Measurements from ENCODE around the gene DNAH6. TPM values are rescaled to one million over a fixed set of nuclear protein-coding genes. Genes with fewer than 3 reads are reported as not detected.

DNAH6 gene
- total and polyA plus RNA-seq, 2 of the 8 experiments (the other 6 are each of a cell fraction or from before 2014, with no cell fraction given), result 0.06 to 0.43 TPM

DNA sequence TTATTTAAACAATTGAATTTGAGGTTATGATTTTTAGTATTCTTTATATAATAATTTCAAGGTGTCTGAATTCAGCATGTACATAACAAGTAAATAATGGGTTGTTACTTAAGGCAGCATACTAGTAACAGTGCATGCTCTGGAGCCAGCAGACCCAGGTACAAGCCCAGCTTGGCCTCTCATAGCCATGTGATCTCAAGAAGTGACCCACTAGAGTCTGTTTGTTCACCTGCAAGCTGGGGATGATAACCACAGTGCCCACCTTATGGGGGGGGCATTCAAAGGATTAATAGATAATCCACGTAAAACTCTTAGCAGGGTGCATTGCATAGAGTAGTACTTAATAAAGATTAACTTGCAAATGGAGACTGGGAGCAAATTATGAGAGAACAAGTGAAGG, 201.0 kb downstream of the DNAH6 start (continued):
- no peak for TF ChIP-seq ATF3 (IDR thresholded peaks at IDR 0.05; ENCODE audit: insufficient read depth, low read depth, low read length)
- TF ChIP-seq GABPA (IDR thresholded peaks at IDR 0.05; ENCODE audit: borderline replicate concordance, insufficient read depth, low read length), result no peak
- TF ChIP-seq BCL11A (IDR thresholded peaks at IDR 0.05; ENCODE audit: low read depth in 2 of 2, low read length in 2 of 2), result no peak
- TF ChIP-seq CREB1 (IDR thresholded peaks at IDR 0.05), result no peak
